Glutamatergic neuron (in vitro differentiated cells): Measurements from ENCODE around the gene SLC38A6. TPM values are rescaled to one million over a fixed set of nuclear protein-coding genes. Genes with fewer than 3 reads are reported as not detected.
A peak's percentile ranks its signal among the peaks of the same experiment; 100 is the strongest.

Experiments
- DNase-seq: peaks from one replicate; pipeline ENCODE4 v3.0.0; 2022
- H3K27ac Mint-ChIP-seq: one replicate; pipeline ENCODE4 v1.8.0; 2020; ENCODE audit warnings: mild to moderate bottlenecking, mixed read lengths, inconsistent platforms; ENCODE audit not compliant: unreplicated experiment
- H3K27me3 Mint-ChIP-seq: one replicate; pipeline ENCODE4 v1.8.0; 2020; ENCODE audit warnings: mild to moderate bottlenecking, moderate library complexity, mixed read lengths, inconsistent platforms; ENCODE audit not compliant: unreplicated experiment
- H3K36me3 Mint-ChIP-seq: one replicate; pipeline ENCODE4 v1.8.0; 2020; ENCODE audit warnings: mild to moderate bottlenecking, mixed read lengths, inconsistent platforms; ENCODE audit not compliant: unreplicated experiment
- H3K4me1 Mint-ChIP-seq: one replicate; pipeline ENCODE4 v1.8.0; 2020; ENCODE audit warnings: mild to moderate bottlenecking, low read depth, mixed read lengths, inconsistent platforms; ENCODE audit not compliant: unreplicated experiment
- H3K4me3 Mint-ChIP-seq: one replicate; pipeline ENCODE4 v1.8.0; 2020; ENCODE audit warnings: mild to moderate bottlenecking, mixed read lengths, inconsistent platforms; ENCODE audit not compliant: unreplicated experiment
- H3K9me3 Mint-ChIP-seq: one replicate; pipeline ENCODE4 v1.8.0; 2020; ENCODE audit warnings: mild to moderate bottlenecking, moderate library complexity, mixed read lengths, inconsistent platforms; ENCODE audit not compliant: unreplicated experiment
- total RNA-seq: library from RNA; stranded (reverse); fragmentation: NEBNext Ultra II Directional; extraction: Animal tissue kit (Norgen Biotek cat#: 25700); gene quantifications from one replicate; pipeline ENCODE4 v1.2.1, GENCODE V29; 2021; ENCODE audit not compliant: unreplicated experiment
- TF ChIP-seq, protein P1 (sequence below): fragments of 200-600 bp; sonication (generic); IDR thresholded peaks from one replicate; pipeline ENCODE4 v1.5.0; 2021; ENCODE audit not compliant: partially characterized antibody, unreplicated experiment

SLC38A6 gene
- total RNA-seq, 1 donor from 2014 or later = 20.2 TPM

DNA sequence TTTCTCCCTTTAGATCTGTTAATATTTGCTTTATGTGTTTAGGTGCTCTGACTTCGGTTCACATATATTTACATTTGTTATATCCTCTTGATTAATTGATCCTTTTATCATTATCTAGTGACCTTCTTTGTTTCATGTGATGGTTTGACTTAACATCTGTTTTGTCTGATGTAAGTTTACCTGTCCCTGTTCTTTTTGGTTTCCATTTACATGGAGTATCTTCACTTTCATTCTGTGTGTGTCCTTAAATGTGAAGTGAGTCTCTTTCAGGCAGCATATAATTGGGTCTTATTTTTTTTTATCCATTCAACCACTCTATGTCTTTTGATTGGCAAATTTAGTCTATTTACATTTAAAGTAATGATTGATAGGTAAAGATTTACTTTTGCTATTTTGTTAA, 24.4 kb upstream of the SLC38A6 start:
- Mint-ChIP-seq H3K4me3 (no peak overlapping the region), H3K27me3 (peaks cover 7% of the 10 kb centered on the region), H3K36me3 (peaks cover 28% of the 10 kb centered on the region), H3K9me3 (peaks cover 21% of the 10 kb centered on the region), H3K4me1 (no peaks in the 10 kb centered on the region), H3K27ac (no peak overlapping the region)
- no peak for DNase-seq
- TF ChIP-seq, protein P1, sequence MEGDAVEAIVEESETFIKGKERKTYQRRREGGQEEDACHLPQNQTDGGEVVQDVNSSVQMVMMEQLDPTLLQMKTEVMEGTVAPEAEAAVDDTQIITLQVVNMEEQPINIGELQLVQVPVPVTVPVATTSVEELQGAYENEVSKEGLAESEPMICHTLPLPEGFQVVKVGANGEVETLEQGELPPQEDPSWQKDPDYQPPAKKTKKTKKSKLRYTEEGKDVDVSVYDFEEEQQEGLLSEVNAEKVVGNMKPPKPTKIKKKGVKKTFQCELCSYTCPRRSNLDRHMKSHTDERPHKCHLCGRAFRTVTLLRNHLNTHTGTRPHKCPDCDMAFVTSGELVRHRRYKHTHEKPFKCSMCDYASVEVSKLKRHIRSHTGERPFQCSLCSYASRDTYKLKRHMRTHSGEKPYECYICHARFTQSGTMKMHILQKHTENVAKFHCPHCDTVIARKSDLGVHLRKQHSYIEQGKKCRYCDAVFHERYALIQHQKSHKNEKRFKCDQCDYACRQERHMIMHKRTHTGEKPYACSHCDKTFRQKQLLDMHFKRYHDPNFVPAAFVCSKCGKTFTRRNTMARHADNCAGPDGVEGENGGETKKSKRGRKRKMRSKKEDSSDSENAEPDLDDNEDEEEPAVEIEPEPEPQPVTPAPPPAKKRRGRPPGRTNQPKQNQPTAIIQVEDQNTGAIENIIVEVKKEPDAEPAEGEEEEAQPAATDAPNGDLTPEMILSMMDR = no peak

DNA sequence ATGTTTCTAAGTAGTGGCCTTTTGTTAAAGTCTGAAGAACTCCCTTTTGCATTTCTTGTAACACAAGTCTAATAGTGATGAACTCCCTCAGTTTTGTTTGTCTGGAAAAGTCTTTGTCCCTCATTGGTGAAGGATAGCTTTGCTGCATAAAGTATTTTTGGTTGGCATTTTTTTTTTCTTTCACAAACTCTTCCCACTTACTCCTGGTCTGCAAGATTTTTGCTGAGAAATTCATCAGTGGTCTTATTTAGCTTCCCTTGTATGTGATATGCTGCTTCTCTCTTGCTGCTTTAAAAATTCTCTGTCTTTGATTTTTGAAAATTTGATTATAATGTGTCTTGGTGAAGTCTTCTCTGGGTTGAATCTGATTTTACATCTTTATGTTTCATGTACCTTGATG, 22.9 kb upstream of the SLC38A6 start:
- TF ChIP-seq, protein P1 = no peak
- H3K36me3 Mint-ChIP-seq = peaks cover 28% of the 10 kb centered on the region
- H3K4me1 Mint-ChIP-seq = no peaks in the 10 kb centered on the region
- DNase-seq = no peak
- no peak overlapping the region for H3K4me3 Mint-ChIP-seq
- peaks cover 7% of the 10 kb centered on the region for H3K27me3 Mint-ChIP-seq
- no peak overlapping the region for H3K27ac Mint-ChIP-seq
- H3K9me3 Mint-ChIP-seq = peaks cover 21% of the 10 kb centered on the region

GRCh38 chr14:60963761-60964160, 17.3 kb upstream of the SLC38A6 start:
- peaks cover 6% of the 10 kb centered on the region for H3K36me3 Mint-ChIP-seq
- TF ChIP-seq, protein P1 = no peak
- no peaks in the 10 kb centered on the region for H3K27me3 Mint-ChIP-seq
- no peak overlapping the region for H3K4me3 Mint-ChIP-seq
- H3K27ac Mint-ChIP-seq = peak overlapping the region; percentile 10
- peaks cover 7% of the 10 kb centered on the region for H3K4me1 Mint-ChIP-seq
- peaks cover 6% of the 10 kb centered on the region for H3K9me3 Mint-ChIP-seq
- no peak for DNase-seq

GRCh38 chr14:60964904-60965303, 16.1 kb upstream of the SLC38A6 start:
- TF ChIP-seq, protein P1 = no peak
- H3K36me3 Mint-ChIP-seq = no peaks in the 10 kb centered on the region
- H3K27me3 Mint-ChIP-seq = no peaks in the 10 kb centered on the region
- H3K9me3 Mint-ChIP-seq = no peaks in the 10 kb centered on the region
- H3K27ac Mint-ChIP-seq = no peak overlapping the region
- no peak for DNase-seq
- no peak overlapping the region for H3K4me3 Mint-ChIP-seq
- H3K4me1 Mint-ChIP-seq = peaks cover 7% of the 10 kb centered on the region

DNA sequence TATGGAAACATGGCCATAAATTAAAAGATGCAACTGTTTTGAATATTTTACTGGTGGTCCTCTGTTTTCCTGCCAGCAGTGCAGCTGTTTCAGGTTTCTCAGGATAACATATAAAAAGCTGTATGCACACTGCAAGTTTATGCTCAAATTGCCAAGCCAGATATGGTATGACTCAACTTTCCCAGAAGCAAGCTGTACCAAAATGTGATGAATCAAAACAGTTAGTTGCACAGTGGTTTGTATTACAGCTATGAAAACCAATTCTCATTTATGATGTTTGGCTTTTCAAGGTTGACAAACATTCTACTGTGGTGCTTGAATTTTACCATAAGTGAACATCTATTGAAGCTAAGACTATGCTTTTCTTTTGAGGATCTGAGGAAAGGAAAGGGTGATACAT, 15.6 kb upstream of the SLC38A6 start:
- Mint-ChIP-seq H3K4me1 (peaks cover 7% of the 10 kb centered on the region), H3K27me3 (no peaks in the 10 kb centered on the region), H3K36me3 (no peaks in the 10 kb centered on the region), H3K27ac (no peak overlapping the region), H3K9me3 (no peaks in the 10 kb centered on the region), H3K4me3 (no peak overlapping the region)
- no peak for DNase-seq
- TF ChIP-seq, protein P1 = no peak
